HG03139 (cell line): Measurements from ENCODE around the gene CLEC18A.
"Not testable (repeated sequence)": the region's sequence is repeated elsewhere in the genome, so short reads cannot be mapped to it uniquely, and the experiment has no call there.

Experiments used
- ATAC-seq: cut with Tn5 transposase; IDR thresholded peaks from one replicate; pipeline ENCODE4 v1.9.1; 2021; ENCODE audit not compliant: unreplicated experiment

The CLEC18A gene

DNA sequence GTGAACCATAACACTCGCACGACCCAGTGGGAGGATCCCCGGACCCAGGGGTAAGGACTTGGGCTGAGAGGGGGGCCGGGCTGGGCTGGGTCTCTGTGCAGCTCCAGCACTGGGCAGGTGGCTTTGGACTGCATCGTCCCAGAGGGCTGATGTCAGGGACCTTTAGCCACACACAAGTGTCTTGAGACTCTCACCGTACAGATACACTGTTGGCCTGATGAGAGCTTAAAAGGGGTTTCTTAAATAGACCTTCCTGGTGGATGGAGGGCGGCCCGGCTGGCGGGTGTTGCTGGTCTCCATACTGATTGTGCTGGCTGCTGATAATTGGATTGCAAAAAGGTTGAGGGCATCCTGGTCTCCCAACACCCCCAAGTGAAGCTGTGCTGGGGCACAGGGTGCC, 21.7 kb upstream of the CLEC18A start:
- ATAC-seq = no peak

DNA sequence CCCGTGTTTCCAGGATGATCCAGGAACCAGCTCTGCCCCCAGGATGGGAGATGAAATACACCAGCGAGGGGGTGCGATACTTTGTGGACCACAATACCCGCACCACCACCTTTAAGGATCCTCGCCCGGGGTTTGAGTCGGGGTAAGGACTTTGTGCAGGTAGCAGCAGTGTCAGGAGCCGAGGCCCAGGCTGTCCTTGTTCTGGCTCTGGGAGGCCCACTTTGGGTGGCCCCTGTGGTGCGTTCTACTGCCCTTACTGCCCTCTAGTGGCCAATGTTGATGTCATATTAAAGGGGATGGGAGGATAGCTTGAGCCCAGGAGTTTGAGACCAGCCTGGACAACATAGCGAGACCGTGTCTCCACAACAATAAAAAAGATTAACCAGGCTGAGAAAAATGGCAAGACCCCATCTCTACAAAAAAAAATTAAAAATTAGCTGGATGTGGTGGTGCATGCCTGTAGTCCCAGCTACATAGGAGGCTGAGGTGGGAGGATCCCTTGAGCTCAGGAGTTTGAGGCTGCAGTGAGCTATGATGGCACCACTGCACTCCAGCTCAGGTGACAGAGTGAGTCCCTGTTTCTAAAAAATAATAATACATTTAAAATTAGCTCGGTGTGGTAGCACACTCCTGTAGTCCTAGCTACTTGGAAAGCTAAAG, 20.9 kb upstream of the CLEC18A start:
- no peak for ATAC-seq

DNA sequence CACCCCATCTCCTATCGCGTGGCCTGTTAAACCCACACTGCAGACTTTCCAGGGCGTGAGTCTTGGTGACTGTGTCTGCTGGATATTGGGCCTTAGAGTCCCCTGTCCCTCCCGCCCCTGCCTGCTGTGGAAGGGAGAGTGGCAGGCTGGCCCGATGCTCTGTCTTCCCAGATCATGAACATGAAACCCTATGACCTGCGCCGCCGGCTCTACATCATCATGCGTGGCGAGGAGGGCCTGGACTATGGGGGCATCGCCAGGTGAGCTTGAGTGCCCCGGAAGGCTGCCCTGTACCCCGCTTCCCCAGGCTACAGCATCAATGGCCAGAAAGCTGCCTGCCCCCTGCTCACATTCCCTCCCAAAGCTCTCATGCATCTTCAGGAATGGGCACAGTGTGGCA, 19.5 kb upstream of the CLEC18A start:
- no peak for ATAC-seq

DNA sequence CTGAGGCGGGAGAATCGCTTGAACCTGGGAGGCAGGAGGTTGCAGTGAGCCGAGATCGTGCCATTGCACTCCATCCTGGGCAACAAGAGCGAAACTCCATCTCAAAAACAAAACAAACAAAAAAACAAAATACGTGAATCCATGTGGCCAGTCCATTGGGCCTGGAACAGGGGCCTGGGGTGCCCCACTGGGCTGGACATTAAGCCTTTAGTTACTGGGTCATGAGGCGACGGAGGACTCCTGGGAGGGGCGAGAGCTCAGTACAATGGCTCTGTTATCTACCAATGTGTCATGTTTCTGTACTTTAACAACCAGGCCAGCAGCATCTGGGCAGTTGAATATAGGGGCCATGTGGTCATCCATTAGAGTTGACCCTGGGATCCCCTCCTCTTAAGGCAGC, 18.9 kb upstream of the CLEC18A start:
- ATAC-seq = no peak

DNA sequence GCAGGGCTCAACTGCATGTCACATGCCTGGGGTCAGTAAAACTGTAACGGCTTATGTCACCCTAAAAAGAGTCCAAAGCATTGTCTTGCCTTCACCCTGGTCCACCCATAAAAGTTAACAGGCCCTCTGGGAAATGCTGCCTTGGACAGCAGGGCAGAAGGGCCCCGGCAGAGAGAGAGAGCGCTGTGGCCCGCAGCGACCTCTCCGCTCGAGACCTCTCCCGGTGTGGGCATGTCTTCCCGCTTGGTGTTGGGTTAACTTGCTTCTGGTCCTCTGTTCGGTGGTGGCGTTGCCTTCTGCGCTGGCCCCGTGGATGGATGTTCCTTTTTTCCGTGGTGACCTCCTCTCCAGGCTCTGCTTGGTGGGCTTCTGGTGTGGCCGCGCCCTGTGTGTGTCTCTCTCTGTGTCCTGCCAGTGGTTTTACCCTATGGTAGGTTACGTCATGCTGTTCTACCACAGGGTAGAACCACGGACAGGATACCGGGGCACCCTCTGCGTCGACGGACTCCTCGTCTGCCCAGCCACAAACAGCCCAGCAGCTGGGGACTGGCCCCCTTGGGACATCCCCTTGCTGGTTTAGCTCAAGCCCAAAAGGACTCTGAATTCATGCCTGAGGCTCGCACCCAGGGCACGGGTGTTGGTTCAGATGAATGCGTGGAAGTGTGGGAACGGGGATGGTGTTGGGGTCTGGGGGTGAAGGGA, 18.3 kb upstream of the CLEC18A start:
- ATAC-seq = no peak

DNA sequence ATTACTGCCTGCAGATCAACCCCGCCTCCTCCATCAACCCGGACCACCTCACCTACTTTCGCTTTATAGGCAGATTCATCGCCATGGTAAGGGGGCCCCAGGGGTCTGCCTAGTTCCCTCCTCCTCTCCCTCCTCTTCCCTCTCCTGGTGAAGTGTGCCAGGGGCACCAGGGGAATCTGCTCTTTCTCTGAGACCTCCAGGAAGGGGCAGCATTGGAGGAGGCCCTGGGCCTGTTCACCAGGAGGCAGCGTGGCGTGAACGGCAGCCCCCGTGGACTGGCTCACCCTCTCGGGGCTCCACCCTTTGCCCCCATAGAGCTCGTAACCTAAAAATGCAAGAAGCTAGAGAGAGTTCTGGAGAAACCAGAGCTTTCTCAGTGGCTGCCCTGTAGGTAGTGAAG, 17.1 kb upstream of the CLEC18A start:
- ATAC-seq = no peak

DNA sequence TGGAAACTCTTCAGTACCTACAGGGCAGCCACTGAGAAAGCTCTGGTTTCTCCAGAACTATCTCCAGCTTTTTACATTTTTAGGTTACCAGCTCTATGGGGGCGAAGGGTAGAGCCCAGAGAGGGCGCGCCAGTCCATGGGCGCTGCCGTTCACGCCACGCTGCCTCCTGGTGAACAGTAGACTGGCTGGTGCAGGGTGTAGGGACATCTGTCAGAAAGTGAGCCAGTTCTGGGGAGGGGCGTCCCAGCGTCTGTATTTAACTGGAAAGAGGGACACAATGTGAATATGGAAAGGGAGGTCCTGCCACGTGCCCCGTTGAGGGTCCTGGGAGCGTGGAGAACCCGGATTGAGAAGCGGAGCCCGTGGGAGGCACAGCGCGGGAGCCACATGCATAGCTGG, 16.4 kb upstream of the CLEC18A start:
- no peak for ATAC-seq

DNA sequence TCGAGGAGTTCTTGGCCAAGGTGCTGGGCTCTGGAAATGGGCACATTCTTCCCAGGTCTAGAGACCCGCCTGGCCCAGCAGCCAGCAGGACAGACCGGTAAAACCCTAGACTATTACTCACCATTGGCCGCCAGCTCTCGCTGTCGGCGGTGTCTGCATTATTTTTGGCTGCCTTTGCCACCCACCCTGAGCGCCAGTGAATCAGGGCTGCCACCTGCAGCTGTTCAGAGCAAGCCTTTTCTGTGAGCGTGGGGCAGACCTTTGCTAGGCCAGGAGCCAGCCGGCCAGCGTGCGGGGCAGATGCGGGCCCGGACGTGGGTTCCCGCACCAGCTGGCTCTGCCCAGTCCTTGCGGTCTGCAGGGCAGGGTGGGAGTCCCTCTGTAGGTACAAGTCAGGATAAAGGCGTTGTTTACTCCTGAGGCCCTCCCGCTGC, 15.8 kb upstream of the CLEC18A start:
- no peak for ATAC-seq

DNA sequence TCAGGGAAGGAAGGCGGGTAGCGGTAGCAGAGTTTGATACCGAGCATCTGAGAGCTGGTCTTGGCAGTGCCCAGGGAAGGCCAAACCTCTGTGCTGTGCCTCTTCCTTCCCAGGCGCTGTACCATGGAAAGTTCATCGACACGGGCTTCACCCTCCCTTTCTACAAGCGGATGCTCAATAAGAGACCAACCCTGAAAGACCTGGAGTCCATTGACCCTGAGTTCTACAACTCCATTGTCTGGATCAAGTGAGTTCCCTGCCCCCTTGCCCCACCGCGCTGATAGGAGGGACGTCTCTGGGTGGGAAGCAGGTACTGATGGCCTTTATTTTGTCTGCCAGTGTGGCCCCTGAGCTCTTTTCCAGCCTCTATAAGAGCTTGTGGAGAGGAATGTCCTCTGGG, 15.4 kb upstream of the CLEC18A start:
- no peak for ATAC-seq

DNA sequence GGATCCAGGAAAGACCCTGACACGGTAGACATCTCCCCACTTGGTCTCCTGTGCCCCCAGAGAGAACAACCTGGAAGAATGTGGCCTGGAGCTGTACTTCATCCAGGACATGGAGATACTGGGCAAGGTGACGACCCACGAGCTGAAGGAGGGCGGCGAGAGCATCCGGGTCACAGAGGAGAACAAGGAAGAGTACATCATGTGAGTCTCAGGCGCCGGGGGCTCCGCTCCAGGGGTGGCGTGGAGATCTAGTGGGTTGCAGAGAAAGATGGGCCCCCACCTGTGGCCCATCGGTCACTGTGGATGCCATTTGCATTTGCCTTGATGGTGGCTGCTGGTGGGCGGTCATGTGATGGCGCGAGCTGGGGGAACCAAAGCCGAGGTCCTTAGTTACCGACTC, 14.9 kb upstream of the CLEC18A start:
- no peak for ATAC-seq

DNA sequence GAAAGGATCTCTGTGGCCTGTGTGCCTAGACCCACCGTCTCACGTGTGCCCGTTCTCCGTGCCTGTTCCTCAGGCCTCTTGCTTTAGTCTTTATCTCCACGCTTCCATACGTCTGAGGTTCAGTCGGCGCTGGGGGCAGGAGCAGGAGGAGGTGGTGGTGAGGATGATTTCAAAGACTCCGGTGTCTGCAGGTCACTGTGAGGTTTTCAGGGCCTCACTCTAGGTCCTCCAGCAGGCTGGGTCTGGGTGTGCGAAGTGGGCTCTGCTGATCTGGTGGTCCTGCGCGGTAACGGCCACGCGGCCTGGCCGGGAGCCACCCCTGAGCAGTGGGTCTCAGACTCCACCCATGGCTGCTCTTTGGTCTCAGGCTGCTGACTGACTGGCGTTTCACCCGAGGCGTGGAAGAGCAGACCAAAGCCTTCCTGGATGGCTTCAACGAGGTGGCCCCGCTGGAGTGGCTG, 14.4 kb upstream of the CLEC18A start:
- ATAC-seq = no peak

DNA sequence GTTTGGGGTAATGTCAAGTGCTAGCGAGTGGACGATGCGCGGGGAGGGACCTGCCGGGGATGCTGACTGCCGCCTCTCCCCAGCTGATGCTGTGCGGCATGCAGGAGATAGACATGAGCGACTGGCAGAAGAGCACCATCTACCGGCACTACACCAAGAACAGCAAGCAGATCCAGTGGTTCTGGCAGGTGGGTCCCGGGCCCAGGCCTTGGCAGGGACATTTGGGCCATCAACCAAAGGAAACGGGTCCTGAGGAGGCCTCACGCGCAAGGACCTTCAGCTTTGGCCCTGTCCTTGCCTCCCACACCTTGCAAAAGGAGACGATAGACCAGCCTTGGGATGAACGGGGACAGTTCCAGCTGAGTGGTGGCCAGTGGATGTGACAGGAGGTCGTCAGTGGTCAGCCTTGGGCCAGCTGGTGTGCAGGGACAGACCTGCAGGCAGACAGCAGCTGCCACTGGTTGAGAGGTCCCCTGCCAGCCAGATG, 13.6 kb upstream of the CLEC18A start:
- no peak for ATAC-seq

DNA sequence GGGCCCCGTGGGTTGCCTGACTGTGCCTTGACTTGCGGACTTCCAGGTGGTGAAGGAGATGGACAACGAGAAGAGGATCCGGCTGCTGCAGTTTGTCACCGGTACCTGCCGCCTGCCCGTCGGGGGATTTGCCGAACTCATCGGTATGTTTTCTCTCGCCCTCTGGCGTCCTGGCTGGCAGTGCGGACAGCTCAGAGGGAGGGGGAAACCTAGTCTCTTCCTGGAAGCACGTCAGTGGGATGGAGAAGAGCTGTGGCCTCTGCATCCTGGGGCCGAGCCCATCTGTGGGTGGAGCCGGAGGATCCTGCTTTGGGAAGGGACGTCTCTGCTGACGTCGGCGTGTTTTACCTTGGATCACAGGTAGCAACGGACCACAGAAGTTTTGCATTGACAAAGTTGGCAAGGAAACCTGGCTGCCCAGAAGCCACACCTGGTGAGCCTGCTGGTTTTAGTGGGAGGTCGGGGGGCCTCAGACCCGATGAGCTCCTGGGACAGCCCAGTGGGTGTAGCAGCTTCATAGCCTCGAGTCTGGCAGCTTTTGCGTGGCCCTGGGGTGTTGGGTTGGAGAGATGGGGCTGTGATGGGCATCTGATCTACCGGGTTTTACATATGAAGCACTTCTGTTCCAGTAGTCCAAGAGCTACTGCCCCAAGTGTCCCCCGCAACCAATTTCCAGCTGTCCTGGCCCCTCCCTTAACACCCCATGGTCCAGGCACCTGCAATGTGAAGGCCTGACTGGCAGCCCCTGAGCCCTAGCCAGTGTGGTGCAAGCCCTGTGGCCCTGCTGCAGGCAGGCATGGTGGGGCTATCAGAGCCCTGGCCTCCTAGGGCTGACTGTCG, 11.9 kb upstream of the CLEC18A start:
- ATAC-seq = no peak

DNA sequence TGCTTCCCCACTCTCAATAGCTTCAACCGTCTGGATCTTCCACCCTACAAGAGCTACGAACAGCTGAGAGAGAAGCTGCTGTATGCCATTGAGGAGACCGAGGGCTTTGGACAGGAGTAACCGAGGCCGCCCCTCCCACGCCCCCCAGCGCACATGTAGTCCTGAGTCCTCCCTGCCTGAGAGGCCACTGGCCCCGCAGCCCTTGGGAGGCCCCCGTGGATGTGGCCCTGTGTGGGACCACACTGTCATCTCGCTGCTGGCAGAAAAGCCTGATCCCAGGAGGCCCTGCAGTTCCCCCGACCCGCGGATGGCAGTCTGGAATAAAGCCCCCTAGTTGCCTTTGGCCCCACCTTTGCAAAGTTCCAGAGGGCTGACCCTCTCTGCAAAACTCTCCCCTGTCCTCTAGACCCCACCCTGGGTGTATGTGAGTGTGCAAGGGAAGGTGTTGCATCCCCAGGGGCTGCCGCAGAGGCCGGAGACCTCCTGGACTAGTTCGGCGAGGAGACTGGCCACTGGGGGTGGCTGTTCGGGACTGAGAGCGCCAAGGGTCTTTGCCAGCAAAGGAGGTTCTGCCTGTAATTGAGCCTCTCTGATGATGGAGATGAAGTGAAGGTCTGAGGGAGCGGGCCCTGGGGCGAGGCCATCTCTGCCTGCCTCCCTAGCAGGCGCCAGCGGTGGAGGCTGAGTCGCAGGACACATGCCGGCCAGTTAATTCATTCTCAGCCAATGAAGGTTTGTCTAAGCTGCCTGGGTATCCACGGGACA, 11.1 kb upstream of the CLEC18A start:
- ATAC-seq = no peak

DNA sequence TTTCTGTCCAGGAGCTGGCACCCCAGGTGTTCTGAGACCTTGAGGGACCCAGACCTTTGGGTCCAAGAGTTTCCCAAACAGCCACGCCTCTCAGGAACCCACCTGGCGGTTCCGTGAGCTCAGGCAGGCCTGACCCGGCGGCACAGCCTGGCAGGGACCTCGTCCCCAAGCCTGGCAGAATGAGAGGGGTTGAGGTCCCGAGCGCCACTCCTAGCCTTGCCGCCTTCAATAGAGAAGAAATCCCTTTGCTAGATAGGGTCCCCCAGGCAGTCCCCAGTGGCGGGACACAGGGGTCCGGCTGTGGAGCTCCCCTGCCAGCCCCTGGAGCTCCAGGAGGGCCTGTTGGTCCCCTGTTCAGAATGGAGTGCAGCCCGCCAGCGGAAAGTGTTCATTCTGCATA, 10.5 kb upstream of the CLEC18A start:
- no peak for ATAC-seq

DNA sequence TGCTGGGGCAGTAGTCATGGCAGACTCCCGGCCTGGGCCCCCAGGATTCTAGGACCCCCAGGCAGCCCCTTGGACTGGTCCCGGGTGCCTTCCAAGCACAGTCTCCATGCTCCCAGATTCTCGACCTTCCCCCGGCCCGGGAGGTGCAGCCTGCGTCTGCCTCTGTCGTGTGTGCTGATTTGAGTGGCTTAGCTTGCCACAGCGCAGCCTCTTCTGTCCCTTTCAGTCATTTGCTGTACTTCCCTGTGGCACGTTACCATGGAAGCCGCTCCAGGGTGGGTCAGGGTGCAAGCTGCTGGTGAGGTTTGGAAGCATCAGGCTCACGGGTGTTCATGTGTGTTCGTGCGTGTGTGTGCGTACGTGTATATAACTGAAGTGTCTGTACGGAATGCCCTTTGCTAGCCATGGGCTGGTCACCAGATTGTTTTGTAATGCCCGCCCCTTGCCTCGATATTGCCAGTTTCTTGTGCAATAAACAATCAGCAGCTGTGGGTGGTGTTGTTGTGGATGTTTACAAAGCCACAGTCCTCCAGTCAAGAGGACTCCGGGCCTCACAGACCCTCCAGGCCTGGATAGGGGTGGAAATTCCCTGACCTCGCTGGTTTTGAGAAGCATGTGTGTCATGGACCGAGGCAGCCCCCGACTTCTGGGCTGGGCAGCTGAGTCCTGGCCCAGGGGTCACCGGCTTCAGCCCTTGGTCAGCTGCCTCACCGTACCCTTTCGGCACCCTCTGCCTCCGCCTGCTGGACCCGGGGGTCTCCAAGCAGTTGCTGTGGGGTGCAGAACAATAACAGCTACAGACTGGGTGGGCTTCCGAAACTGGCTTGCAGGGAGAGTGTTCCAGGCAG, 9.7 kb upstream of the CLEC18A start:
- ATAC-seq = no peak

DNA sequence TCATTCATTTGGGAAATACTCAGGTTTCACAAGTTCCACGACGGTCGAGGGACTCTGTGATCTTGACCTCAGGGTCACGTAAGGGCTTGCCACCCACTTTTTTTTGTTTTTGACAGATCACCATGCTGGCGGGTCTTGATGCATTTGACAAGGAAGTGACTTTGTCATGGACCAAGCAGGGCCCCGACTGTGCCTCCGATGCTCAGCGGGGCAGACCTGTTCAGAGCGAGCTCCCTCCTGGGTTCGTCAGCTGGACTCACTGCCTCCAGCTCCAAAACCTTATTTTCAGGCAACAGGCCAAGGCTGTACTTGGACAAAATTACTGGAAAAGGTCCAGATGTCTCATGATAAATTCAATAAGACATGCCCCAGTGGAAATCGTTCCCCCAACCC, 9.0 kb upstream of the CLEC18A start:
- ATAC-seq = no peak

DNA sequence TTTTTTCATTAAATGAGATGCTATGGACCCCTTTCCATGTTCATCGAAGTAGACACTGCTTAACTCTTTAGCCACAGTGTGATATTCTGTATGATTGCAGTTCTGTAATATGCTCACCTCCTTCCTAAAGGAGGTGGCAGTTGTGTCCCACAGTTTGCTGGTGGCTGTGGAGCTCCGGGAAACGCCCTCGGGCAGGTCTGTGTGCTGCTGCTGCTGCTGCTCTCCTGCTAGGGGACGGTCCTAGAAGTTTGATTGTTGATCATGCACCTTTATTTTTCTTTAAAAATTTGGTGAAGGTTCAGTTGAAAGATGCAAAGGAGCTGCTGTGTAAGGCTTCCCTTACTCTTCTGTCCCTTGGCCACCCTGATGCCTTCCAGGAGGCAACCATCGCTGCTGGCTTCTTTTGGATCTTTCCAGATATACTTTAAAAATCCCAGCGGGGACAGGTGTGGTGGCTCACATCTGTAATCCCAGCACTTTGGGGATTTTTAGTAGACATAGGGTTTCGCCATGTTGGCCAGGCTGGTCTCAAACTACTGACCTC, 8.4 kb upstream of the CLEC18A start:
- ATAC-seq = no peak

DNA sequence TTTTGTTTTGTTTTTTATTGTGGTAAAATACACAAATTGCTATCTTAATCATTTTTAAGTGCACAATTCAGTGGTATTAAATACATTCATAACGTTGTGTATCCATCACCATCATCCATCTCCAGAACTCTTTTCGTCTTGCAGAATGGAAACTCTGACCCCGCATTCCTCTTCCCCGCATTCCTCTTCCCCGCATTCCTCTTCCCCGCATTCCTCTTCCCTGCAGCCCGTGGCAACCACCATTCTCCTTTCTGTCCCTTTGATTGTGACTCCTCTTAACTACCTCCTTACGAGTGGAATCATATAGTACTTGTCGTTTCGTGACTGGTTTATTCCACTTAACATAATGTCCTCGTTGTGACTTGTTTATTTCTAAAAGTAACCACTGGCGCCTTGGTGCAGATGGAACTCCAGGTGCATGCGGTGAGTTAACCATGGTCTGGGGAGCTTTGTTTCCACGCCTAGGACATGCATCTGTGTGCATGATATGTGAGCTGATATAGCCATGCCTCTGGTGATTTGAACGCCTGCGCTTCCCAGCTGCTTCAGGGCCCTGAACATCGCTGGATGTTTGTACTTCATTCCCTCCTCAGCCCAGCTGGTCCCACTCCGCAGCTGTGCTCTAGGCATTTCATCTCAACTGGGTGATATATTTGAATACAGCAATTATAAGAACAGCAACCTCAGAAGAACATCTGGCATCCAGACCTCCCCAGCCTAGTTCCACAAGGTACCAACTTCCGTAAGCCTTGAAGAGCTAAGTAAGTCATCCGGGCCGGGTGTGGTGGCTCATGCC, 7.7 kb upstream of the CLEC18A start:
- ATAC-seq = not testable (repeated sequence)
